K562 (cell line): ENCODE data around the gene MROH8. TPM values are rescaled to one million over a fixed set of nuclear protein-coding genes. Genes with fewer than 3 reads are reported as not detected.

Source experiments
- KAT2B ChIP-seq: IDR thresholded peaks from one replicate; pipeline ENCODE4 v1.6.1; 2012; ENCODE audit warnings: low read depth, mild to moderate bottlenecking, control low read depth, inconsistent platforms, low read length, moderate library complexity
- MEF2A ChIP-seq: IDR thresholded peaks from 2 replicates; pipeline ENCODE4 v1.6.1; 2011; ENCODE audit warnings: low read depth, mild to moderate bottlenecking, low read length, moderate library complexity; ENCODE audit not compliant: control insufficient read depth
- NR2C2 ChIP-seq, 2 experiments: fragments of 200-800 bp in 1 of 2; sonication (Bioruptor generic) in 1 of 2; sonication (generic) in 1 of 2; formaldehyde crosslinking in 1 of 2; IDR thresholded peaks; 2 replicates each; pipeline versions ENCODE4 v1.6.1 to v1.8.0; 2016 to 2022; ENCODE audit warnings: mild to moderate bottlenecking in 1 of 2, missing compliant biosample characterization in 1 of 2, missing genetic modification characterization in 1 of 2, missing genetic modification reagents in 1 of 2
- PCBP1 ChIP-seq: fragments of 200-400 bp; formaldehyde crosslinking; IDR thresholded peaks from 2 replicates; pipeline ENCODE4 v1.6.1; 2018; ENCODE audit warnings: mild to moderate bottlenecking, low read depth, low read length; ENCODE audit not compliant: poor library complexity, severe bottlenecking
- SAFB2 ChIP-seq: fragments of 200-400 bp; formaldehyde crosslinking; IDR thresholded peaks from 2 replicates; pipeline ENCODE4 v1.6.1; 2018; ENCODE audit warnings: borderline replicate concordance, low read length, low read depth, moderate library complexity; ENCODE audit not compliant: severe bottlenecking
- SMARCA4 ChIP-seq: fragments of 450-650 bp; IDR thresholded peaks from 2 replicates; pipeline ENCODE4 v1.6.1; 2016
- SMARCA5 ChIP-seq: fragments of 450-650 bp; IDR thresholded peaks from 2 replicates; pipeline ENCODE4 v1.6.1; 2016
- STAT5A ChIP-seq: IDR thresholded peaks from 2 replicates; pipeline ENCODE4 v1.6.1; 2012; ENCODE audit warnings: low read length, inconsistent platforms, borderline replicate concordance
- ZC3H11A ChIP-seq: IDR thresholded peaks from 2 replicates; pipeline ENCODE4 v1.6.1; 2012; ENCODE audit warnings: low read depth, low read length, improper control_type of control experiment
- polyA plus RNA-seq, 8 experiments: library from polyadenylated mRNA; depleted of rRNA in 4 of 8; stranded (reverse) in 5 of 8; unstranded in 3 of 8; fragments of >200 nt; fragmentation: Nextera tagmentation in 2 of 8; fragmentation: Illumina TruSeq in 1 of 8; extraction: Ambion mirVana in 2 of 8; extraction: Trizol in 1 of 8; gene quantifications; 2 replicates each; pipeline versions ENCODE4 v1.2.1 to v1.2.3, GENCODE V29; 2011 to 2014; ENCODE audit warnings: inconsistent platforms in 1 of 8, missing spikeins in 1 of 8
- total RNA-seq, 7 experiments: library from RNA; depleted of rRNA in 6 of 7; stranded (reverse); fragments of >200 nt in 6 of 7; fragmentation: Illumina TruSeq in 2 of 7; extraction: Trizol in 2 of 7; gene quantifications; 2 replicates each; pipeline versions ENCODE4 v1.2.1 to v1.2.3, GENCODE V29; 2011 to 2021; ENCODE audit warnings: low replicate concordance in 1 of 7
- TF ChIP-seq, protein P1 (sequence below): fragments of 250-450 bp; sonication (Bioruptor Pico); IDR thresholded peaks from 2 replicates; pipeline ENCODE4 v1.5.0; 2021; ENCODE audit warnings: mild to moderate bottlenecking, moderate library complexity
- TF ChIP-seq, protein P2 (sequence below): fragments of 250-450 bp; sonication (Bioruptor Pico); IDR thresholded peaks from 2 replicates; pipeline ENCODE4 v1.8.0; 2021; ENCODE audit warnings: borderline replicate concordance, mild to moderate bottlenecking, moderate library complexity; ENCODE audit not compliant: poor library complexity, severe bottlenecking
- TF ChIP-seq, protein P3 (sequence below), 2 experiments: fragments of 450-650 bp in 1 of 2; sonication (generic) in 1 of 2; formaldehyde crosslinking in 1 of 2; IDR thresholded peaks; 2 replicates each; pipeline versions ENCODE4 v1.7.1 to v1.9.0; 2016 to 2022; ENCODE audit warnings: inconsistent platforms in 1 of 2, mild to moderate bottlenecking in 1 of 2, missing genetic modification reagents in 1 of 2

The MROH8 gene
- total and polyA plus RNA-seq, 9 of the 15 experiments (the other 6 are each of a cell fraction or from before 2014, with no cell fraction given) = 0.21 to 1.5 (median 0.78) TPM

DNA sequence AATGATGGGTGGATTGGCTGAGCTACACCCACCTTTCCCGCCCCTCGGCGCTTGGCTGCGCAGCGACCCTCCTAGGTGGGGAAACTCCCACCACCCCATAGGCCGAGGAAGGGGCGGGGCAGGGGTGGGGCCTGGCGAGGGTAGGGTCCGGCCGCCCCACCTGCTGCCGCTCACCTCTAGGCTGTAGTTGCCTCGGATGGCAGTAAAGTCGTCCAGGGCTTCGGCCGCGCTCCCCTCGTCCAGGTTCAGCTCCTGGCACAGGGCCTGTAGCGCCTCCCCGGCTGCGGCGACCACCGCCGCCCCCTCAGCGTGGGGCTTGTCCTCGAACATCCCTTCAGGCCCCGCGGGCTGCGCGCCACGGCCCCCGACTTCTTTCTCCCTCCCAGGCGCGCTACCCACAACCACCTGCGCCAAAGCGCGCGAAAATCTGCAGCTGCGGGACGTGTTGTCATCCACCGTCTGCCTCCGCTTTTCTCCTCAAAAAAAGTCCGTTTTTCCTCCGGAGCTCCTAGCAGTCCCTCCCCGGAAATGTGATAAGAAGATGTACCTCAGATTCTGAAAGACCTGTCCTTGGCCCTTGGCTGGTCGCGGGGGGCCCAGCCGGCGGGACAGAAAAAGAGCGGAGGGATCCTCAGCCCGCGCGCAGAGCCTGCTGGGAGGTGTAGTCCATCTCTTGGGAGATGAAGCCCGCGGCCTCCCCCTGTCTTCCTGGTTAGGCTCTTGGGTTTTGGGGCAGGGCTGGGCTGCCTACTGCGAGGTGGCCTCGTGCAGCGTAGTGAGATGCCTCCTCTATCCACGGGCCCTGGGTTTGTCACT lies 83.5 kb downstream of the MROH8 start, which contains the start of gene RBL1 (continued):
- TF ChIP-seq KAT2B (no peak), ZC3H11A (no peak), NR2C2 (CRISPR knock-in tag; IDR thresholded peaks at IDR 0.05) (no peak; the same call in 1 of the 2 replicates), NR2C2 (tag; IDR thresholded peaks at IDR 0.05) (peak; percentile 72), STAT5A (no peak; the same call in 1 of the 2 replicates), SAFB2 (no peak), SMARCA5 (no peak), SMARCA4 (no peak), PCBP1 (peak; percentile 99), MEF2A (0 out of 2 replicates have a peak, but pooled peaks have one; percentile 14)
- TF ChIP-seq, protein P1, sequence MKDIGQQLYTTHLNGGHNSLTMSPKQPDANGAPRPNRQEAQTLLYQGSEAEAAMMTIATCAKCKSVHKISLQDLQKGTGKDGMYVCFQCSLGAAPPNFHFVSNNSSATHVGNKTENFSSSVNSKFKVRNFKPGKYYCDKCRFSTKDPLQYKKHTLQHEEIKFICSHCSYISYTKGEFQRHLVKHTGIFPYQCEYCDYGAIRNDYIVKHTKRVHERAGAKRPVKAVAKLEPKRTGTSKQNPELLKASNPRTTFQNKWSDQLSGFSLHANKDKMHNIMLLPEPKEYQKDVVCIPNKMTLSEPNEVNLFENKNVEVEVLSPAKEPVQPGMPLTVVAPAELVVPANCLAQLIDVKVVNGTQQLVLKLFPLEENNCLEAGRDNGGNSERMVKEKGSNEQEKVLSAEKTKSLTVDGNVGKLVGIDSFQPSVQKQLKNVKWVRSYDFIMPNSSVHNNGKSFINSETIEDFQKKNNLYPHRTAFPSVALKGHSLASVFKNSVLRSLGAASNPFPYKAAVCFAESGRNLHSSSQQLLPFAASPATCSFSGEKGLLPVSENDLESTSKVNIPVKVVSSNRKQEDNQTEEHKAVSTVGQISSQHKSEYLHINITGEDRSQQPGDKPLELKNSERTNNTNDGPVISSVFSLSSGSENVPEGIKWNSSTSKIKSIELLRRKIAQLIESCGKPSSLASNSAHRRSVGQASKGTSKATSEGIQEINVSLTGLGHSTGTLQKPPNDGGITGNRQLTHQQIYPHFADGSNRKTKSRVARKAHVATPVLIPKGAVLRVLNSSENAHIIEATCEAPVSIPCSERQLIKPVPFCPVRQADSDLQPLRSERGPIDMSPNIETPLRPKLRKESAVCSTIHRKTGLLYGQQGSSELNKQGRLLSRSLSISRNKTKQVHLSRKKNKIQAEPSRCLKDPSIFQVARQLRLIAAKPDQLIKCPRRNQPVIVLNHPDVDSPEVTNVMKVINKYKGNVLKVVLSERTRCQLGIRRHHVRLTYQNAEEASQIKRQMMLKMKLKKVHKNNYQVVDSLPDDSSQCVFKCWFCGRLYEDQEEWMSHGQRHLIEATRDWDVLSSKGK (CRISPR knock-in tag) = no peak
- TF ChIP-seq, protein P2, sequence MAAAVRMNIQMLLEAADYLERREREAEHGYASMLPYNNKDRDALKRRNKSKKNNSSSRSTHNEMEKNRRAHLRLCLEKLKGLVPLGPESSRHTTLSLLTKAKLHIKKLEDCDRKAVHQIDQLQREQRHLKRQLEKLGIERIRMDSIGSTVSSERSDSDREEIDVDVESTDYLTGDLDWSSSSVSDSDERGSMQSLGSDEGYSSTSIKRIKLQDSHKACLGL (CRISPR knock-in tag) = no peak
- TF ChIP-seq, protein P3, sequence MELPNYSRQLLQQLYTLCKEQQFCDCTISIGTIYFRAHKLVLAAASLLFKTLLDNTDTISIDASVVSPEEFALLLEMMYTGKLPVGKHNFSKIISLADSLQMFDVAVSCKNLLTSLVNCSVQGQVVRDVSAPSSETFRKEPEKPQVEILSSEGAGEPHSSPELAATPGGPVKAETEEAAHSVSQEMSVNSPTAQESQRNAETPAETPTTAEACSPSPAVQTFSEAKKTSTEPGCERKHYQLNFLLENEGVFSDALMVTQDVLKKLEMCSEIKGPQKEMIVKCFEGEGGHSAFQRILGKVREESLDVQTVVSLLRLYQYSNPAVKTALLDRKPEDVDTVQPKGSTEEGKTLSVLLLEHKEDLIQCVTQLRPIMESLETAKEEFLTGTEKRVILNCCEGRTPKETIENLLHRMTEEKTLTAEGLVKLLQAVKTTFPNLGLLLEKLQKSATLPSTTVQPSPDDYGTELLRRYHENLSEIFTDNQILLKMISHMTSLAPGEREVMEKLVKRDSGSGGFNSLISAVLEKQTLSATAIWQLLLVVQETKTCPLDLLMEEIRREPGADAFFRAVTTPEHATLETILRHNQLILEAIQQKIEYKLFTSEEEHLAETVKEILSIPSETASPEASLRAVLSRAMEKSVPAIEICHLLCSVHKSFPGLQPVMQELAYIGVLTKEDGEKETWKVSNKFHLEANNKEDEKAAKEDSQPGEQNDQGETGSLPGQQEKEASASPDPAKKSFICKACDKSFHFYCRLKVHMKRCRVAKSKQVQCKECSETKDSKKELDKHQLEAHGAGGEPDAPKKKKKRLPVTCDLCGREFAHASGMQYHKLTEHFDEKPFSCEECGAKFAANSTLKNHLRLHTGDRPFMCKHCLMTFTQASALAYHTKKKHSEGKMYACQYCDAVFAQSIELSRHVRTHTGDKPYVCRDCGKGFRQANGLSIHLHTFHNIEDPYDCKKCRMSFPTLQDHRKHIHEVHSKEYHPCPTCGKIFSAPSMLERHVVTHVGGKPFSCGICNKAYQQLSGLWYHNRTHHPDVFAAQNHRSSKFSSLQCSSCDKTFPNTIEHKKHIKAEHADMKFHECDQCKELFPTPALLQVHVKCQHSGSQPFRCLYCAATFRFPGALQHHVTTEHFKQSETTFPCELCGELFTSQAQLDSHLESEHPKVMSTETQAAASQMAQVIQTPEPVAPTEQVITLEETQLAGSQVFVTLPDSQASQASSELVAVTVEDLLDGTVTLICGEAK (IDR thresholded peaks at IDR 0.05) = peak; percentile 81
- TF ChIP-seq, protein P3 (CRISPR knock-in tag; IDR thresholded peaks at IDR 0.05) = no peak
